HG03045 (cell line): Measurements from ENCODE around the gene GNG2.
"Not testable (repeated sequence)": the region's sequence is repeated elsewhere in the genome, so short reads cannot be mapped to it uniquely, and the experiment has no call there.

ENCODE experiments used
- ATAC-seq: cut with Tn5 transposase; IDR thresholded peaks from one replicate; pipeline ENCODE4 v1.9.1; 2021; ENCODE audit warnings: mild to moderate bottlenecking, moderate library complexity; ENCODE audit not compliant: unreplicated experiment

GNG2 gene

GRCh38 chr14:51884086-51884927 lies 23.9 kb downstream of the GNG2 start:
- no peak for ATAC-seq

- ATAC-seq: no peak
Measured at GRCh38 chr14:51889851-51890250, 29.4 kb downstream of the GNG2 start.

- ATAC-seq: no peak
Measured at GRCh38 chr14:51894250-51894649, 33.8 kb downstream of the GNG2 start.

- ATAC-seq: no peak
Measured at GRCh38 chr14:51895375-51895774, 35.0 kb downstream of the GNG2 start.

GRCh38 chr14:51897791-51898355 lies 37.5 kb downstream of the GNG2 start:
- no peak for ATAC-seq

GRCh38 chr14:51901475-51902024 lies 41.1 kb downstream of the GNG2 start:
- no peak for ATAC-seq

GRCh38 chr14:51905656-51906121 lies 45.3 kb downstream of the GNG2 start:
- ATAC-seq: not testable (repeated sequence)

GRCh38 chr14:51908086-51908485 lies 47.7 kb downstream of the GNG2 start:
- ATAC-seq: no peak

- ATAC-seq: no peak
Measured at GRCh38 chr14:51912112-51912786, 51.8 kb downstream of the GNG2 start.

GRCh38 chr14:51914310-51914709 lies 53.9 kb downstream of the GNG2 start:
- ATAC-seq: no peak

- no peak for ATAC-seq
Measured at GRCh38 chr14:51917193-51917592, 56.8 kb downstream of the GNG2 start.

- ATAC-seq: no peak
Measured at GRCh38 chr14:51921026-51921425, 60.6 kb downstream of the GNG2 start.

GRCh38 chr14:51922624-51923023 lies 62.2 kb downstream of the GNG2 start:
- ATAC-seq: no peak

GRCh38 chr14:51924600-51924999 lies 64.2 kb downstream of the GNG2 start:
- ATAC-seq: no peak

GRCh38 chr14:51925980-51926379 lies 65.6 kb downstream of the GNG2 start:
- ATAC-seq: no peak

GRCh38 chr14:51926449-51926848 lies 66.0 kb downstream of the GNG2 start:
- no peak for ATAC-seq

GRCh38 chr14:51928568-51928967 lies 68.2 kb downstream of the GNG2 start:
- ATAC-seq: no peak

- no peak for ATAC-seq
Measured at GRCh38 chr14:51929166-51929565, 68.8 kb downstream of the GNG2 start.

- ATAC-seq: no peak
Measured at GRCh38 chr14:51929910-51930682, 69.7 kb downstream of the GNG2 start.

- ATAC-seq: no peak
Measured at GRCh38 chr14:51931308-51931707, 70.9 kb downstream of the GNG2 start.

- ATAC-seq: no peak
Measured at GRCh38 chr14:51933191-51933590, 72.8 kb downstream of the GNG2 start.
